ENCODE data around the gene PPP1R9B.

Gene PPP1R9B

GRCh38 chr17:50152736-50153135, 2.3 kb upstream of the PPP1R9B start:
- no peak for ATAC-seq
- TF ChIP-seq ZC3H10 (CRISPR knock-in tag; IDR thresholded peaks at IDR 0.05) = no peak
- TF ChIP-seq ZNF70 (CRISPR knock-in tag; IDR thresholded peaks at IDR 0.05) = no peak
- TF ChIP-seq, protein P1, sequence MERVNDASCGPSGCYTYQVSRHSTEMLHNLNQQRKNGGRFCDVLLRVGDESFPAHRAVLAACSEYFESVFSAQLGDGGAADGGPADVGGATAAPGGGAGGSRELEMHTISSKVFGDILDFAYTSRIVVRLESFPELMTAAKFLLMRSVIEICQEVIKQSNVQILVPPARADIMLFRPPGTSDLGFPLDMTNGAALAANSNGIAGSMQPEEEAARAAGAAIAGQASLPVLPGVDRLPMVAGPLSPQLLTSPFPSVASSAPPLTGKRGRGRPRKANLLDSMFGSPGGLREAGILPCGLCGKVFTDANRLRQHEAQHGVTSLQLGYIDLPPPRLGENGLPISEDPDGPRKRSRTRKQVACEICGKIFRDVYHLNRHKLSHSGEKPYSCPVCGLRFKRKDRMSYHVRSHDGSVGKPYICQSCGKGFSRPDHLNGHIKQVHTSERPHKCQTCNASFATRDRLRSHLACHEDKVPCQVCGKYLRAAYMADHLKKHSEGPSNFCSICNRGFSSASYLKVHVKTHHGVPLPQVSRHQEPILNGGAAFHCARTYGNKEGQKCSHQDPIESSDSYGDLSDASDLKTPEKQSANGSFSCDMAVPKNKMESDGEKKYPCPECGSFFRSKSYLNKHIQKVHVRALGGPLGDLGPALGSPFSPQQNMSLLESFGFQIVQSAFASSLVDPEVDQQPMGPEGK (CRISPR knock-in tag; IDR thresholded peaks at IDR 0.05; ENCODE audit: borderline replicate concordance) = no peak
- TF ChIP-seq GLIS3 (CRISPR knock-in tag; IDR thresholded peaks at IDR 0.05) = no peak
- TF ChIP-seq, protein P2, sequence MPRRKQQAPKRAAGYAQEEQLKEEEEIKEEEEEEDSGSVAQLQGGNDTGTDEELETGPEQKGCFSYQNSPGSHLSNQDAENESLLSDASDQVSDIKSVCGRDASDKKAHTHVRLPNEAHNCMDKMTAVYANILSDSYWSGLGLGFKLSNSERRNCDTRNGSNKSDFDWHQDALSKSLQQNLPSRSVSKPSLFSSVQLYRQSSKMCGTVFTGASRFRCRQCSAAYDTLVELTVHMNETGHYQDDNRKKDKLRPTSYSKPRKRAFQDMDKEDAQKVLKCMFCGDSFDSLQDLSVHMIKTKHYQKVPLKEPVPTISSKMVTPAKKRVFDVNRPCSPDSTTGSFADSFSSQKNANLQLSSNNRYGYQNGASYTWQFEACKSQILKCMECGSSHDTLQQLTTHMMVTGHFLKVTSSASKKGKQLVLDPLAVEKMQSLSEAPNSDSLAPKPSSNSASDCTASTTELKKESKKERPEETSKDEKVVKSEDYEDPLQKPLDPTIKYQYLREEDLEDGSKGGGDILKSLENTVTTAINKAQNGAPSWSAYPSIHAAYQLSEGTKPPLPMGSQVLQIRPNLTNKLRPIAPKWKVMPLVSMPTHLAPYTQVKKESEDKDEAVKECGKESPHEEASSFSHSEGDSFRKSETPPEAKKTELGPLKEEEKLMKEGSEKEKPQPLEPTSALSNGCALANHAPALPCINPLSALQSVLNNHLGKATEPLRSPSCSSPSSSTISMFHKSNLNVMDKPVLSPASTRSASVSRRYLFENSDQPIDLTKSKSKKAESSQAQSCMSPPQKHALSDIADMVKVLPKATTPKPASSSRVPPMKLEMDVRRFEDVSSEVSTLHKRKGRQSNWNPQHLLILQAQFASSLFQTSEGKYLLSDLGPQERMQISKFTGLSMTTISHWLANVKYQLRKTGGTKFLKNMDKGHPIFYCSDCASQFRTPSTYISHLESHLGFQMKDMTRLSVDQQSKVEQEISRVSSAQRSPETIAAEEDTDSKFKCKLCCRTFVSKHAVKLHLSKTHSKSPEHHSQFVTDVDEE (CRISPR knock-in tag; IDR thresholded peaks at IDR 0.05) = no peak
- no peak for TF ChIP-seq SNAI2 (CRISPR knock-in tag; IDR thresholded peaks at IDR 0.05)
- TF ChIP-seq CSDC2 (CRISPR knock-in tag; IDR thresholded peaks at IDR 0.05) = no peak
- no peak for TF ChIP-seq CREB5 (CRISPR knock-in tag; IDR thresholded peaks at IDR 0.05; ENCODE audit: low read depth)
- no peak for TF ChIP-seq RARB (CRISPR knock-in tag; IDR thresholded peaks at IDR 0.05)
- no peak for TF ChIP-seq POU6F1 (CRISPR knock-in tag; IDR thresholded peaks at IDR 0.05; ENCODE audit: borderline replicate concordance, low read depth)
- no peak for TF ChIP-seq ZFP30 (CRISPR knock-in tag; IDR thresholded peaks at IDR 0.05)
- no peak for TF ChIP-seq TOX (CRISPR knock-in tag; IDR thresholded peaks at IDR 0.05; ENCODE audit: borderline replicate concordance)
- TF ChIP-seq ISL1 (CRISPR knock-in tag; IDR thresholded peaks at IDR 0.05) = no peak
- TF ChIP-seq ARNTL (CRISPR knock-in tag; IDR thresholded peaks at IDR 0.05; ENCODE audit: borderline replicate concordance, low read depth) = no peak
- TF ChIP-seq TCF4 (CRISPR knock-in tag; IDR thresholded peaks at IDR 0.05; ENCODE audit: borderline replicate concordance) = no peak
- no peak for TF ChIP-seq OSR1 (CRISPR knock-in tag; IDR thresholded peaks at IDR 0.05)
- TF ChIP-seq PPARA (CRISPR knock-in tag; IDR thresholded peaks at IDR 0.05; ENCODE audit: borderline replicate concordance) = no peak
- TF ChIP-seq ESRRG (CRISPR knock-in tag; IDR thresholded peaks at IDR 0.05) = no peak
- no peak for TF ChIP-seq ZFP3 (CRISPR knock-in tag; IDR thresholded peaks at IDR 0.05)

DNA sequence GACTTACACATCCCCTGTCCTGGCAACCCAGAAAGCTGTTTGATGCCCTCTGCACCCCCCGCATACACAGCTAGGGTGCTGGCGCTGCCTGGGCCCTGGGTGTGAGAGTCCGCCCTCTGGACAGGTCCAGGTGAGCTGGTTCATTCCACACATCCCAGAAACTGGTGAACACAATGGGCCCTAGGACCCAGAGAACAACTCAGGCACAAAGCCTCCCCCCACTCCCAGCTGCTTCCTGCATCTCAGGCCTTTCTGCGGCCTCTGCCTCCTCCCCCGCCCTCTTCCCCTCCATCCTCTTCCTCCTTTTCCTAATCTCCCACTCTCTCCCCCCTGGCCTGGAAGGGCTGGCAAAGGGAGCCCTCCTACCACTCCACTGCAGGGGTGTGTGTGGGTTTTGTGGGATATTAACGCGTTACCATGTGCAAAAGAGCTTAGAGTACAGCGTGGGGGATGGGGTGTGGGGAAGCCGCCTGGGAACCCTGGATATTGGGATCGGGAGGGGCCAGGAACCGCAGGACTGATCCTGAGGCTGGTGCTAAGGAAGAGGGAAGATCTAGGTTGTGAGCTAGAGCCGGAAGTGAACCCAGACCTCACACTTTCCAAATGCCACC, 1.6 kb upstream of the PPP1R9B start:
- peak; percentile 75 for ATAC-seq
- TF ChIP-seq ZFP30 (CRISPR knock-in tag; IDR thresholded peaks at IDR 0.05) = 0 out of 2 replicates have a peak, but pooled peaks have one; percentile 21
- no peak for TF ChIP-seq ZNF565 (CRISPR knock-in tag; conservative IDR thresholded peaks at IDR 0.05; ENCODE audit: low read depth)
- TF ChIP-seq ESRRG (CRISPR knock-in tag; IDR thresholded peaks at IDR 0.05) = peak; percentile 47; the same call in 1 of the 2 replicates
- TF ChIP-seq SNAI2 (CRISPR knock-in tag; IDR thresholded peaks at IDR 0.05) = peak; percentile 65; the same call in 1 of the 2 replicates
- TF ChIP-seq TCF4 (CRISPR knock-in tag; IDR thresholded peaks at IDR 0.05; ENCODE audit: borderline replicate concordance) = peak; percentile 69
- 0 out of 2 replicates have a peak, but pooled peaks have one; percentile 41 for TF ChIP-seq ZFP3 (CRISPR knock-in tag; IDR thresholded peaks at IDR 0.05)
- no peak for TF ChIP-seq TOX (CRISPR knock-in tag; IDR thresholded peaks at IDR 0.05; ENCODE audit: borderline replicate concordance)
- TF ChIP-seq ZC3H10 (CRISPR knock-in tag; IDR thresholded peaks at IDR 0.05) = no peak
- peak; percentile 64; the same call in 1 of the 2 replicates for TF ChIP-seq CSDC2 (CRISPR knock-in tag; IDR thresholded peaks at IDR 0.05)
- peak; percentile 83; the same call in 1 of the 2 replicates for TF ChIP-seq RARB (CRISPR knock-in tag; IDR thresholded peaks at IDR 0.05)
- no peak for TF ChIP-seq OSR1 (CRISPR knock-in tag; IDR thresholded peaks at IDR 0.05)
- TF ChIP-seq, protein P1 (CRISPR knock-in tag; IDR thresholded peaks at IDR 0.05; ENCODE audit: borderline replicate concordance) = peak; percentile 61; the same call in 1 of the 2 replicates

Measured in SK-N-SH treated with all-trans-retinoic acid at 6 μM for 48 hours (cell line).